ENCODE measurements around the gene SIM2. TPM values are rescaled to one million over a fixed set of nuclear protein-coding genes. Genes with fewer than 3 reads are reported as not detected.
"Not testable (repeated sequence)": the region's sequence is repeated elsewhere in the genome, so short reads cannot be mapped to it uniquely, and the experiment has no call there.

Gene SIM2
- total RNA-seq, 2 experiments from 2014 or later: 0.05 to 0.19 TPM

DNA sequence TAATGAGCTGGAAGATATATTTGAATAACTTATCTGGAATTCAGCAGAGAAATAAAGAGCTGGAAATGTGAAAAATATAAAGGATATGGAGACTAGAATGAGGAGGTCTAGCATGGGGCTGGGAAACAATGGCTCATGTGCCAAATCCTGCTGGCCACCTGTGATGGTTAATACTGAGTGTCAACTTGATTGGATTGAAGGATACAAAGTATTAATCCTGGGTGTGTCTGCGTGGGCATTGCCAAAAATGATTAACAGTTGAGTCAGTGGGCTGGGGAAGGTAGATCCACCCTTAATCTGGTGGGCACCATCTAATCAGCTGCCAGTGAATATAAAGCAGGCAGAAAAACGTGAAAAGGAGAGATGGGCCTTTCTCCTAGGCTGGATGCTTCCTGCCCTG, 26.6 kb upstream of the SIM2 start:
- H3K36me3 Mint-ChIP-seq (ENCODE audit: low read depth); H3K4me3 Mint-ChIP-seq; POLR2A ChIA-PET; DNase-seq; H3K9me3 Mint-ChIP-seq; H3K4me1 Mint-ChIP-seq; CTCF ChIA-PET; H3K27ac Mint-ChIP-seq: not testable (repeated sequence)
- peaks cover 27% of the 10 kb centered on the region for H3K27me3 Mint-ChIP-seq

DNA sequence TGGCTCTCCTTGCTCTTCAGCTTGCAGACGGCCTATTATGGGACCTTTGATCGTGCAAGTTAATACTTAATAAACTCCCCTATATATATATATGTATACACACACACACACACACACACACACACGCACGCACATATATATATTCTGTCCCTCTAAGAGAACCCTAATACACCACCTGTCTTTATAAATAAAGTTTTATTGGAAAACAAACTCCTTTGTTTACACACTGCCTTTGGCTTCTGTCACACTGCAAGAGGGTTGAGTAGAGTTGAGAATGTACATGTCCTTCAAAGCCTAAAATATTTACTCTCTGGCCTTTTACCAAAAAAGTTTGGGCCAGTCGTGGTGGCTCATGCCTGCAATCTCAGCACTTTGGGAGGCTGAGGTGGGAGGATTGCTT, 26.2 kb upstream of the SIM2 start:
- Mint-ChIP-seq H3K4me3 (no peak overlapping the region), H3K36me3 (ENCODE audit: low read depth) (no peaks in the 10 kb centered on the region), H3K27me3 (peaks cover 28% of the 10 kb centered on the region), H3K9me3 (no peaks in the 10 kb centered on the region), H3K4me1 (no peaks in the 10 kb centered on the region), H3K27ac (no peak overlapping the region)
- ChIA-PET CTCF (no interaction called here), POLR2A (no interaction called here)
- DNase-seq: no peak

DNA sequence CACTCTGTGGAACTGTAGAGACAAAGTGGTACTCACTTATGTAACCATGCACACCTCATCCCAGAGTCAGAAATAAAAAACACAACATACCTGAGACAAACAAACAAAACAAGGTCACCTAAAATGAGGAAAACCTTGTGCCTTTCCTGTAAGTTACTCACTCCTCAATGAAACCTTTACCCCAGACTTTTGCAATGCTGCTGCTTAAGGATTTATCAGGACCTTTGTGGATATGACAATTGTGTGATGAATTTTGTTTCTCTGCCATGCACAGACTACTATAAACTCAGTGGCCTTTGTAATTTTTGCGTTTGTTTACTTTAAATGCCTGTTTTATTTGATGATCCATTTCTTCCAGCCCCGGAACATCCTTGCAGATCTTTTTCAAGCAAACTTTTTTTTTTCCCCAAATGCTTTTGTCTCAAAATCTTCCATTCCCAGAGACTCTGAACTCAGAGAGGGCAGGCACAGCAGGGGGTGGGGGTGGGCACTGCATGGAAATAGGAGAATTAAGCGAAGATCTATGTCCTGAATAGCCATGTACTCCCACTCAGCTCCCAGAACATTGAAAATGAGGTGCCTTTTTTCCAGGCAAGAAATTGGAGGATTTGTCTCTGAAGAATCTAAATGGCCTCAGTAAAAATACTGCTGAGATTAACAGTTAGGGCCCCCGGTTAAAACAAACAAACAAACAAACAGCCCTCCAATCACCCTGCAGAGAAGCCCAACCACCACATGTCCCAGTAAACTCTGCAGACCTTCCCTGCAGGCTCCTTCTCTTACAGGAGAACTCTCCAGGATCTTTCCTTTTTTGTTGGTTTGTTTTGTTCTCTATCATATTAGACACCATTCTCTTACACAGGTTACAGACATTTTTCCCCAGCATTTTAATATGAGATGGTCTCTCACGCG, 22.6 kb upstream of the SIM2 start:
- Mint-ChIP-seq H3K27me3 (peaks cover 43% of the 10 kb centered on the region), H3K27ac (no peak overlapping the region), H3K36me3 (ENCODE audit: low read depth) (no peaks in the 10 kb centered on the region), H3K9me3 (peaks cover 7% of the 10 kb centered on the region), H3K4me1 (no peaks in the 10 kb centered on the region), H3K4me3 (no peak overlapping the region)
- ChIA-PET CTCF (no interaction called here), POLR2A (no interaction called here)
- DNase-seq: no peak

DNA sequence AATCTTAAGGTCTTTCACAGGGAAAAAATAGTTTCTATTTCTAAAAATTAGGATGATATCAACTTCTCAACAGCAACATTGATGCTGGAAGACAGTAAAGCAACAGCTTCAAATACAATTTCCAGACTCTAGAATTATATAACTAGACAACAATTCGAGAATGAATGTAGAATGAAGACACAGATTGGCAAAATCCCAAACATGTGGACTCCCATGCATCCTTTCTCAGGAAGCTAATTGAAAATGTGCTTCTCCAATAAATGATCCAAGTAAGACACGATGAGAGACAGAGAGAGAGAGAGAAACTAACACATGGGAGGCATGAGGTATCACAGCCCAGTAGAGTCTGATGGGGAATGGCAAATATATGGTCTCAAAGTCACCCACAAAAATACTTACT, 21.5 kb upstream of the SIM2 start:
- no peaks in the 10 kb centered on the region for H3K36me3 Mint-ChIP-seq (ENCODE audit: low read depth)
- ChIA-PET CTCF (no interaction called here), POLR2A (no interaction called here)
- no peak for DNase-seq
- H3K9me3 Mint-ChIP-seq: peaks cover 10% of the 10 kb centered on the region
- H3K4me3 Mint-ChIP-seq: no peak overlapping the region
- H3K27me3 Mint-ChIP-seq: peaks cover 44% of the 10 kb centered on the region
- H3K27ac Mint-ChIP-seq: no peak overlapping the region
- no peaks in the 10 kb centered on the region for H3K4me1 Mint-ChIP-seq

- Mint-ChIP-seq H3K4me3 (no peak overlapping the region), H3K9me3 (peaks cover 10% of the 10 kb centered on the region), H3K36me3 (ENCODE audit: low read depth) (no peaks in the 10 kb centered on the region), H3K4me1 (no peaks in the 10 kb centered on the region), H3K27me3 (peaks cover 47% of the 10 kb centered on the region), H3K27ac (no peak overlapping the region)
- ChIA-PET CTCF (no interaction called here), POLR2A (no interaction called here)
- no peak for DNase-seq
Measured at GRCh38 chr21:36678538-36678937, 20.4 kb upstream of the SIM2 start.

DNA sequence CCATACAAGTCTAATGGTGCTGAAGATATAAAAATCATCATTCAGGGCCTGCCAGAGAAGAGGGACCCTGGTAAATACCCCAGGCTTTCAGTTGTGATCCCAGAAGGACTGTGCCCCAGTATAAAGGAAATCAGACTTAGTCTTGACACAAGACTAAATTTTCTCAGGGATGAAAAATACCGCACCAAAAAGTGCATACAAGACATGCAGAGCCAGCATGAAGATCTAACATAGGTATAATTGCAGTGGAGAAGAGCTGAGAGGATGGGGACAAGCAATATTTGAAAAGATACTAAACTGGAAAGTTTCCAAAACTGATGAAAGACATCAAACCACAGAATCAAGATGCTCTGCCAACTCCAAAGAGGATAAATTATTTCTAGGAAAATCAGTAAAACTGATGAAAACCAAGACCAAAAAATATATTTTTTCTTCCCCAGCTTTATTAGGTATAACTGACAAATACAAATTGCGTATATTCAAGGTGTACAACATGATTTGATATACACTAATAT, 17.7 kb upstream of the SIM2 start:
- ChIA-PET CTCF (no interaction called here), POLR2A (no interaction called here)
- Mint-ChIP-seq H3K36me3 (ENCODE audit: low read depth) (no peaks in the 10 kb centered on the region), H3K27me3 (peaks cover 58% of the 10 kb centered on the region), H3K4me3 (no peak overlapping the region), H3K4me1 (no peaks in the 10 kb centered on the region), H3K9me3 (peaks cover 10% of the 10 kb centered on the region), H3K27ac (no peak overlapping the region)
- no peak for DNase-seq

GRCh38 chr21:36684957-36685714, 13.8 kb upstream of the SIM2 start:
- H3K27me3 Mint-ChIP-seq: peaks cover 60% of the 10 kb centered on the region
- no peak for DNase-seq
- H3K4me3 Mint-ChIP-seq: no peak overlapping the region
- no peaks in the 10 kb centered on the region for H3K36me3 Mint-ChIP-seq (ENCODE audit: low read depth)
- no peaks in the 10 kb centered on the region for H3K4me1 Mint-ChIP-seq
- CTCF ChIA-PET: no interaction called here
- peaks cover 8% of the 10 kb centered on the region for H3K9me3 Mint-ChIP-seq
- POLR2A ChIA-PET: no interaction called here
- H3K27ac Mint-ChIP-seq: no peak overlapping the region

GRCh38 chr21:36686955-36687354, 12.0 kb upstream of the SIM2 start:
- Mint-ChIP-seq H3K27me3 (peaks cover 64% of the 10 kb centered on the region), H3K9me3 (no peaks in the 10 kb centered on the region)
- CTCF ChIA-PET: no interaction called here

GRCh38 chr21:36688324-36688723, 10.6 kb upstream of the SIM2 start:
- Mint-ChIP-seq H3K9me3 (no peaks in the 10 kb centered on the region), H3K27me3 (peaks cover 67% of the 10 kb centered on the region), H3K27ac (no peak overlapping the region), H3K4me3 (no peak overlapping the region), H3K4me1 (peaks cover 5% of the 10 kb centered on the region), H3K36me3 (ENCODE audit: low read depth) (no peaks in the 10 kb centered on the region)
- no peak for DNase-seq
- ChIA-PET POLR2A (no interaction called here), CTCF (interaction anchor here (1.4 kb wide), 1 partner anchor 57 kb away, joined by 4 read pairs; no protein-coding TSS in a partner anchor)

More at GRCh38 chr21:36686955-36687354, 12.0 kb upstream of the SIM2 start:
- Mint-ChIP-seq H3K4me3 (no peak overlapping the region), H3K36me3 (ENCODE audit: low read depth) (no peaks in the 10 kb centered on the region), H3K27ac (no peak overlapping the region), H3K4me1 (no peaks in the 10 kb centered on the region)
- POLR2A ChIA-PET: no interaction called here
- DNase-seq: no peak

DNA sequence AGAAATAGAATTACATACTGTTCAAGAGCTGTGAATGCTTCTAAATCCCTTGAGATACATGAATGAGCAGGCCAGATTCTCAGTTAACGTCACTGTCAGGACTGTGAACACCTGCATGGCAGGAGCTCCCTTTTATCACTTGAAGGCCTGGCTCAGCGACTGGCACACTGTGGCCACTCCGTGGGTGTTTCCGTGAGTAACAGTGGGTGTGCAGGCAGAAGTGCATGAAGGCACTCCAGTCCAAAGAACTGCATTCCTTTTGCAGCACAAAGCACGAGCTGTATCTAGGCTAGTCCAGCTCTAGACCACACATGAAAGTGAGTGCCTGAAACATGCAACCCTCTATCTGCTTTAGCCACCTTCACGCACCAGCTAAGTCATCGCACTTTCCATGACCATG, 9.6 kb upstream of the SIM2 start:
- CTCF ChIA-PET: interaction anchor here (1.4 kb wide), 1 partner anchor 58 kb away, joined by 4 read pairs; no protein-coding TSS in a partner anchor
- H3K9me3 Mint-ChIP-seq: no peaks in the 10 kb centered on the region

GRCh38 chr21:36690628-36691554, 8.0 kb upstream of the SIM2 start:
- DNase-seq: no peak
- Mint-ChIP-seq H3K27me3 (peaks cover 75% of the 10 kb centered on the region), H3K36me3 (ENCODE audit: low read depth) (no peaks in the 10 kb centered on the region), H3K9me3 (no peaks in the 10 kb centered on the region), H3K4me1 (peaks cover 5% of the 10 kb centered on the region), H3K27ac (no peak overlapping the region), H3K4me3 (no peak overlapping the region)
- ChIA-PET CTCF (no interaction called here), POLR2A (no interaction called here)

More for the DNA sequence above, 9.6 kb upstream of the SIM2 start:
- Mint-ChIP-seq H3K27me3 (peaks cover 71% of the 10 kb centered on the region), H3K4me3 (no peak overlapping the region), H3K4me1 (peaks cover 5% of the 10 kb centered on the region), H3K36me3 (ENCODE audit: low read depth) (no peaks in the 10 kb centered on the region), H3K27ac (no peak overlapping the region)
- DNase-seq: no peak
- POLR2A ChIA-PET: no interaction called here

DNA sequence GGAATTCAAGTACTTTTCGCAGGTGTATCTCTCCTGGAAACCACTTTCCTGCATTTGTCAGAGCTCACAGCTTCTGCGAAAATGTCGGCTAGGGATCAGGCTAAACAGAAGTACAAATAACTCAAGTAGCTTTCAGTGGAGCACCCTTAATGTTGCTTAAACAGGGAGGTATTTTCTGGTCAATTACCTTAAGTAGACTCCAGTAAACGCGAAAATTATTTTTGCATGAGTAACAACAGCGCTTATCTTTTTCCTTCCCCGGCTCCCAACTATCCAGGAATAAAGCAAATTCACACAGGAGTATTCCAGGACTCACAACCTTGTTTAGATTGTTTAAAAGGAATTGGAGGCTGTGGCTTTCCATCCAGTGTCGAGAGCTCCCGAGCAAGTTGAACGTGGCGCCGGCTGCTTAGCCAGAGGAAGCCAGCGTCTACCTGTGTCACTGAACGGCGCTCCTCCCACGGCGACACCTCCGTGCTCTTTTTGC, 7.3 kb upstream of the SIM2 start:
- H3K9me3 Mint-ChIP-seq: no peaks in the 10 kb centered on the region
- no peak for DNase-seq
- peaks cover 5% of the 10 kb centered on the region for H3K4me1 Mint-ChIP-seq
- H3K27ac Mint-ChIP-seq: no peak overlapping the region
- H3K27me3 Mint-ChIP-seq: peaks cover 80% of the 10 kb centered on the region
- CTCF ChIA-PET: interaction anchor here (1.0 kb wide), 1 partner anchor 14 kb away, joined by 3 read pairs; no protein-coding TSS in a partner anchor
- no peaks in the 10 kb centered on the region for H3K36me3 Mint-ChIP-seq (ENCODE audit: low read depth)
- no peak overlapping the region for H3K4me3 Mint-ChIP-seq
- POLR2A ChIA-PET: no interaction called here

Data from activated CD4-positive, alpha-beta T cell treated with anti-CD3 and anti-CD28 coated beads, Interleukin-2, amount 10 ng/mL, durations not matched to agents 7 days and 5 days (primary cell).